Measurements from ENCODE around the gene MICU1. TPM values are rescaled to one million over a fixed set of nuclear protein-coding genes. Genes with fewer than 3 reads are reported as not detected.

The MICU1 gene
- total and polyA plus RNA-seq, 2 of the 13 experiments (the other 11 are each of a cell fraction or from before 2014, with no cell fraction given), result 32.5 to 56.1 TPM

GRCh38 chr10:72389716-72390115 lies 236.2 kb downstream of the MICU1 start:
- CTCF ChIA-PET (ENCODE audit: low intra/inter-chr PET ratio, low total read pairs), result no interaction called here
- no peak for TF ChIP-seq ZNF350 (CRISPR knock-in tag; IDR thresholded peaks at IDR 0.05; ENCODE audit: borderline replicate concordance, low read depth)
- TF ChIP-seq ZHX1 (CRISPR knock-in tag; IDR thresholded peaks at IDR 0.05; ENCODE audit: low read depth), result no peak
- no peak for TF ChIP-seq CEBPZ (IDR thresholded peaks at IDR 0.05; ENCODE audit: low read length)
- no peak for TF ChIP-seq ETV5 (CRISPR knock-in tag; IDR thresholded peaks at IDR 0.05; ENCODE audit: borderline replicate concordance)
- no peak for TF ChIP-seq ZNF614 (CRISPR knock-in tag; IDR thresholded peaks at IDR 0.05; ENCODE audit: borderline replicate concordance)
- no peak for TF ChIP-seq ZNF510 (CRISPR knock-in tag; IDR thresholded peaks at IDR 0.05; ENCODE audit: low read depth)
- no peak for TF ChIP-seq MXD4 (CRISPR knock-in tag; IDR thresholded peaks at IDR 0.05)
- no peak for TF ChIP-seq ZNF274 (CRISPR knock-in tag; IDR thresholded peaks at IDR 0.05)
- no peak for TF ChIP-seq ESRRA (CRISPR knock-in tag; IDR thresholded peaks at IDR 0.05; ENCODE audit: low read depth)
- TF ChIP-seq SNAI1 (CRISPR knock-in tag; IDR thresholded peaks at IDR 0.05; ENCODE audit: borderline replicate concordance), result no peak
- TF ChIP-seq SMAD3 (CRISPR knock-in tag; IDR thresholded peaks at IDR 0.05), result no peak
- no peak for TF ChIP-seq ZNF720 (CRISPR knock-in tag; IDR thresholded peaks at IDR 0.05)
- TF ChIP-seq ZMAT3 (CRISPR knock-in tag; conservative IDR thresholded peaks at IDR 0.05), result no peak
- no peak for TF ChIP-seq TMF1 (CRISPR knock-in tag; IDR thresholded peaks at IDR 0.05; ENCODE audit: low read depth)
- no peak for TF ChIP-seq HMGXB3 (CRISPR knock-in tag; IDR thresholded peaks at IDR 0.05; ENCODE audit: borderline replicate concordance)
- TF ChIP-seq ZNF878 (CRISPR knock-in tag; IDR thresholded peaks at IDR 0.05), result no peak

More at GRCh38 chr10:72389716-72390115, 236.2 kb downstream of the MICU1 start:
- Histone ChIP-seq H3K79me2 (ENCODE audit: insufficient read depth, low read length) (no peaks in the 10 kb centered on the region), H3K9me3 (ENCODE audit: low read length) (no peaks in the 10 kb centered on the region), H4K20me1 (ENCODE audit: insufficient read depth, low read length) (no peaks in the 10 kb centered on the region), H3K4me1 (ENCODE audit: insufficient read depth, low read length) (no peaks in the 10 kb centered on the region), H3K9ac (ENCODE audit: insufficient read depth, low read depth, low read length) (no peak overlapping the region), H3K4me3 (replicated peaks in 1 of 3; ENCODE audit: insufficient read depth in 1 of 3, low read depth in 2 of 3, low read length in 3 of 3) (no peak overlapping the region), H3K4me2 (ENCODE audit: low read depth, low read length) (no peak overlapping the region), H3K27ac (ENCODE audit: extremely low read length, insufficient read depth, low read length) (no peak overlapping the region), H3K27me3 (ENCODE audit: control insufficient read depth in 1 of 2, insufficient read depth in 2 of 2, low read length in 2 of 2) (no peaks in the 10 kb centered on the region), H2AFZ (ENCODE audit: low read length) (no peak overlapping the region), H3K36me3 (replicated peaks in 1 of 2; ENCODE audit: control insufficient read depth in 1 of 2, insufficient read depth in 2 of 2, low read length in 2 of 2) (peaks cover 5 to 21% of the 10 kb centered on the region in 2 experiments; a peak in 2 of 5 replicates)
- no peak for DNase-seq (ENCODE audit: low spot score)
- no peak for FAIRE-seq
- intact Hi-C loops (cut with micrococcal nuclease; ENCODE audit: unreplicated experiment) (no loop called here), in situ Hi-C loops (cut with HindIII; ENCODE audit: extremely low pct_ligation_motif_present, low pct_unique_long_range_greater_than_20kb) (no loop called here)
- 98% methylated on average over 5 of the region's 5 CpGs for WGBS (ENCODE audit: low lambda C conversion rate)
- ATAC-seq, result no peak
- BruUV-seq (replicated peaks), result no TSS peak
- POLR2A ChIA-PET, result no interaction called here

All from HepG2 (cell line).